Measurements from ENCODE around the gene DNAJC4. TPM values are rescaled to one million over a fixed set of nuclear protein-coding genes. Genes with fewer than 3 reads are reported as not detected.
A peak's percentile ranks its signal among the peaks of the same experiment; 100 is the strongest.

The DNAJC4 gene
- total and polyA plus RNA-seq, 9 of the 15 experiments (the other 6 are each of a cell fraction or from before 2014, with no cell fraction given) = 4.0 to 32.6 (median 19.9) TPM

- TF ChIP-seq MEIS2 (IDR thresholded peaks at IDR 0.05; ENCODE audit: partially characterized antibody) (peak; percentile 91), HEY1 (CRISPR knock-in tag; IDR thresholded peaks at IDR 0.05; ENCODE audit: borderline replicate concordance) (no peak), ELF1 (tag; IDR thresholded peaks at IDR 0.05) (no peak), HOMEZ (CRISPR knock-in tag; IDR thresholded peaks at IDR 0.05) (no peak), FIP1L1 (IDR thresholded peaks at IDR 0.05; ENCODE audit: low read depth, low read length, poor library complexity, severe bottlenecking) (no peak), KAT2B (IDR thresholded peaks at IDR 0.05; ENCODE audit: low read depth, low read length) (no peak), ZNF277 (CRISPR knock-in tag; IDR thresholded peaks at IDR 0.05; ENCODE audit: borderline replicate concordance) (no peak), RBM25 (IDR thresholded peaks at IDR 0.05; ENCODE audit: low read depth, low read length, severe bottlenecking) (no peak), SAFB (IDR thresholded peaks at IDR 0.05; ENCODE audit: borderline replicate concordance, low read depth, low read length) (no peak), ZNF764 (CRISPR knock-in tag; IDR thresholded peaks at IDR 0.05; ENCODE audit: low read depth) (no peak; the same call in 1 of the 2 replicates), RBM22 (IDR thresholded peaks at IDR 0.05; ENCODE audit: low read depth, low read length, poor library complexity, severe bottlenecking) (no peak), RBM17 (IDR thresholded peaks at IDR 0.05; ENCODE audit: borderline replicate concordance, low read depth, low read length) (no peak), ELF4 (CRISPR knock-in tag; IDR thresholded peaks at IDR 0.05) (no peak), ZNF57 (CRISPR knock-in tag; IDR thresholded peaks at IDR 0.05) (no peak), NR0B1 (IDR thresholded peaks at IDR 0.05; ENCODE audit: partially characterized antibody) (no peak), ZNF41 (CRISPR knock-in tag; conservative IDR thresholded peaks at IDR 0.05) (no peak), SMC3 (conservative IDR thresholded peaks at IDR 0.05; ENCODE audit: insufficient read depth, low read depth, low read length) (no peak), BCL6 (CRISPR knock-in tag; IDR thresholded peaks at IDR 0.05) (no peak), ZNF76 (CRISPR knock-in tag; IDR thresholded peaks at IDR 0.05; ENCODE audit: borderline replicate concordance) (no peak), TCF15 (CRISPR knock-in tag; IDR thresholded peaks at IDR 0.05) (no peak), SP1 (CRISPR knock-in tag; IDR thresholded peaks at IDR 0.05) (peak; percentile 86), ZNF395 (CRISPR knock-in tag; IDR thresholded peaks at IDR 0.05) (no peak)
These were observed at the start of gene DNAJC4 (continued) for GRCh38 chr11:64230171-64230984.
